Measurements from ENCODE around the gene TDRD7. TPM values are rescaled to one million over a fixed set of nuclear protein-coding genes. Genes with fewer than 3 reads are reported as not detected.

TDRD7 gene
- total RNA-seq, 1 donor: 5.4 TPM

DNA sequence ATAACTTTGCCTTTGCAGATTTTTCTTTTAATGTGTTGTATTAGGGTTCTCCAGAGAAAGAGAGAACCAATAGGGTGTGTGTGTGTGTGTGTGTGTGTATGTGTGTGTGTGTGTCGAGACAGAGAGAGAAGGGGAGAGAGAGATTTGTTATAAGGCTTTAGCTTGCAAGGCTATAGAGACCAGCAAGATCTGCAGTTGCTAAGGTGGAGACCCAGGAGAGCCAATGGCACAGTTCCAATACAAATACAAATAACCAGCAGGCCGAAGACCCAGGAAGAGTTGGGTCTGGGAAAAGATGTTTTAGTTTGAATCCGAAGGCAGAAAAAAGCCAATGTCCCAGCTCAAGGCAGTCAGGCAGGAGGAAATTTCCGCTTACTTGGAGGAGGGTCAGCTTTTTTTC lies 112.5 kb downstream of the TDRD7 start:
- DNase-seq (ENCODE audit: low read depth in 2 of 3, low spot score in 2 of 3): no peak

DNA sequence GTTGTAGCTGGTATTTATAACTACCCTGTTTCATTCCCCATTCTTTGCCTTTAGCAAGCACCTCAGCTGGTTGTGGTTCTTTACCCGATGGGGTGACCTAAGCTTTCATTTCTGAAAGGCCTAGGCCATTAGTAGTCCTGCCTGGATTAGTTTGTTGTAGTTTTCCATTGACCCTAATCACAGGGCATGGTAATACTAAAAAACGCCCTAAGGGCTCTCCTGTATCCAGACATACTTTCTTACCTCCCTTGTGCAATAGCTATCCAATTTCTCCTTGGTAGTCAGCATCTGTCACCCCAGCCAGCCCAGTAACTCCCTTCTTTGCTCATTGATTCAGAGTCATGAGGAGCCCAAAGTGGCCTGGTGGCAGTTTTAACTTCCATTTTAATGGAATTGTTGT lies 113.6 kb downstream of the TDRD7 start:
- DNase-seq (ENCODE audit: low read depth in 2 of 3, low spot score in 2 of 3): no peak

DNA sequence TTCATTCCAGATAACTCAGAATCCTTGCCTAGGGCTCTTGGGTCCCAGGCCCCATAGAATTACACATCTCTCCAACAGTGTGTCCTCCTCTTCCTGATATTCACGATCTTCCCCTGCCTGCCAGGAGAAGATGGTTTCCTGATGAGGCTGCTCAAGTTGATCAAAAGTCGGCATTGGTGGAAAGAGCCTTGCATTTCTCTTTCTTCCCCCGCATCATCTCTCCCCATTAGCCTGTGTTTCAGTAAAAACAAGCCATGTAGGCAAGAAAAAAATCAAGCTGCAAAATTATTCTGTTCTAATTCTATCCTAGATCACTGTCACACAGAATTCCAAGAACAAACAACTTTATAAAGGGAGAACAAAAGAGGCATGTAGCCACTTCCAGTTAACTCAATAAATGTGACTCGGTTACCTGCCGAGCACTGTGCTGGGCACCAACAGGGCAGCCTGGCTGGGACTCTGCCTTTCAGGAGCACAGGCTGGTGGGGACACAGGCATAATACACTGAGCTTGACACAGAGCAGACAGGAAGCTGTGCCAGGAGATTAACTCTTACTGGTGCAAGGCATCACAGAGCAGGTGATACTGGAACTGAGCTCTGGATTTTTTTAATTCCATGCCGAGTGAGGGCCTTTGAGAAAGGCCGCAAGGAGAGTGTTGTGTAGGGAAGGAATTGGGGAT lies 115.1 kb downstream of the TDRD7 start:
- no peak for DNase-seq (ENCODE audit: low read depth in 2 of 3, low spot score in 2 of 3)

DNA sequence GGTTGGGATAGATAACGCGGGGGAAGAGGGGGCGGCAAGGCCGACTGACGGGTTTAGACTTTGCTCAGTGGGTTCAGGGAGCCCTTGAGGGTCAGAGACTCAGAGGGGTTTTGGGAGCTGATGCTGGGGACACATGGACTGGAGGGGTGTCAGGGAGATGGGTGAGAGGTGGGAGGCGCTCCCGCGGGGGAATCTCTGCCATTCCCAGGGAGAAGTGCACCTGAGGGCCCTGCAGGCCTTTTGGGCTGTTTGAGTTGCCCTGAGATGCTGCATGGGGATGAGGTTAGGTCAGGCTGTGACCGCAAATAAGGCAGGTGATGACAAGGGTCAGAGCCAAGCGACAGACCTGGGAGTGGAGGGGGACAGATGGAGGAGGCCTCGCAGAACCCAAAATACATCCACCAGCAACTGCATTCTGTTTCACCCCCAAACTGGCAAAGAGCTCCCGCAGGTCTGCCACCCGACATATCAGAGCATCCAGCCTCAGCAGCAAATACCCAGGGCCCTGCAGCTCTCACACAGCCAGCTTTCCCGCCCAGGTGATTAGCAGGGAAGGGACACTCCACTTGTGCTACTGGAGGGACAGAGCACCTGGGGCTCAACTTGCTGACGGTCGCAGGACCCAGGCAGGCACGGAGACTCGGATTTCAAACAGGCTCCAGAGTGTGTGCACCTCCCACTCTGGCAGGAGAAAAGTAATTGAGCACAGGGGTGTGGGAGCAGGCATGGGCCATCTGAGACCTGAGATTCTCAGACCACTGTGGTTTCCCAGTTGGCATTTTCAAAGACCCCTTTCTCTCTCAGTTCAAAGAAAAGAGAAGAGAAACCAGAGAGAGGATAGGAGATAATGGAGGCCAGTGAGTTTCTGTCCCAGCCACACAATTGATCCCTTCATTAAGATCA lies 116.0 kb downstream of the TDRD7 start:
- DNase-seq (ENCODE audit: low read depth in 2 of 3, low spot score in 2 of 3): no peak

DNA sequence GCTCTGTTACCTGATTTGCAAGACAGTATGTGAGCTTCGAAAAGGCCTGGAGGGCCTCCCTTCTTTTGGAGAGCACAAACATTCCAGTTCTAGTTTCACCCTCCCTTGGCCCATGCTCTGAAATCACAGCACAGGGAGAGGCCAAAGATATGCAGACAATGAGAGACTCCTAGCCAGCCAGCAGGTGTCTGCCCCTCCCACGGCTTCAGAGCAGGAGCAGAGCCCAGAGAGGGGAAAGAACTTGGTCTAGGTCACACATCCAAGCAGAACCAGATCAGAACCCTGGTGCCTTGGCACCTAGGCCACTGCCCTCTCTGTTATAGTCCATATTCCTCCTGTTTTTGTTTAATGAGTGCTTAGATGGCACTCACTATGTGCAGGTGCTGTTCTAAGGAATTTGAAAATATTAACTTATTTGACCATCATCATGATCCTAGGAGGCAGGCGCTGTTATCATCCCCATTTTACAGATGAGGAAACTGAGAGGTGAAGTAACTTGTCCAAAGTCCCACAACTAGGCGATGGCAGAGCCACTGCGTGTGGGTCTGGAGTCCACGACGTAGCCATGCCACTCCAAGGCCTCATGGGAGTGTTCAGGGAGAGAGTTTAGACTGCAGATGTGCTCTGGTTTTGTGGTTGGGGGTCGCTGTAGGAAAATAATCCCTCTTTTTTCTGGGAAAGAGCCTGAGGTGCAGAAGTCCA lies 116.8 kb downstream of the TDRD7 start:
- no peak for DNase-seq (ENCODE audit: low read depth in 2 of 3, low spot score in 2 of 3)

DNA sequence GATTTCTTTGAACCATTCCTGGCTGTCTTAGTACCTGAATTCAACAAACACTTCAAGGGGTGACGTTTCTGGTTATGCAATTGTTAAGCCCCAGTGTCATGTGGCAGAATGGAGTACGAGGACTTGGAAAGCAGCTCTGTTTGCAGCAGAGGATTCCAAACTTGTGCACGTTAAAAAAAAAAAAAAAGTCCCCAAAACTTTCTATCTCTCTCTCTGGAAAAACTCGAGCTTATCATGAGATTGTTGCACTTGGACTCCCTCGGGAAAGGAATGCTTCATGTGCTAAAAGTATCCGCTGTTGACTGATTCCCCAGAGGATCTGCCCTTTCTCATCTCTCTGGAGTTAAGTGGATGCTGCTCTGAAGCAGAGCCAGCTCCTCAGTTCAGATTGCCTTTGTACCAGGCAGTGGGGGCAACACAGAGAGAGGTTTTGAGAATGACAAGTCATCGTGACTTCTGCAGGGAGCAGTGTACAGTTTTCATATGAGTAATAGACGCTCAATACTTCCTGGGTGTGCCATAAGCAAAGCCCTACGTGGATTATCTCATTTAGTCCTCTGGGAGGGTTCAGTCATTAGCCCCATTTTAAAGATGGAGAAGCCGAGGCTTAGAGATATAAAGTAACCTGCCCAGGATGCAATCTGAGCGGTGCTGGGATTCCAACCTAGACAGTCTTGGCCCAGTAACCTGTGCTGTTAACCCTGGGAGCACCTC lies 117.6 kb downstream of the TDRD7 start:
- no peak for DNase-seq (ENCODE audit: low read depth in 2 of 3, low spot score in 2 of 3)

DNA sequence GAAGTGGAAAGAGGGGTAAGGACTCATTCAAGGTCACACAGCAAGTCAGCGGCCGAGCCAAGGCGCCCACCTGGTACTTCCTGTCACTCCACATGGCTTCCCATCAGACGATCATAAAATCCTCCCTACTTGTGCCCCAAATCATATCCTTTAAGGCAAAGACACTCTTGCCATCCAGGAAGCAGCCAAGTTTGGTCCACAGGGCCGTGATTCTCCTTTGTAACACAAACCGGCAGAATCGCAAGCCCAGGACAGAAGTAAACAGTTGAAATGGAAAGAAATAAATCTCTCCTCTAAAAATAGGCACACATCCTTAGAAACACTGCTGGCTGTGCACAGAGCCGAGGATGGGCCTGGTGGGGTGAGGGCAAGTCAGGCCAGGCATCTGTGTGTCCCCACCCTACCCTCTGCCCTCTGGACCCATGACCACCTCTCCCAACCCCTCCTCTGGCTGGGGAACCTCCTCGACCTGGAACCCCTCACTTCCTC lies 120.0 kb downstream of the TDRD7 start:
- DNase-seq (ENCODE audit: low read depth in 2 of 3, low spot score in 2 of 3): no peak

DNA sequence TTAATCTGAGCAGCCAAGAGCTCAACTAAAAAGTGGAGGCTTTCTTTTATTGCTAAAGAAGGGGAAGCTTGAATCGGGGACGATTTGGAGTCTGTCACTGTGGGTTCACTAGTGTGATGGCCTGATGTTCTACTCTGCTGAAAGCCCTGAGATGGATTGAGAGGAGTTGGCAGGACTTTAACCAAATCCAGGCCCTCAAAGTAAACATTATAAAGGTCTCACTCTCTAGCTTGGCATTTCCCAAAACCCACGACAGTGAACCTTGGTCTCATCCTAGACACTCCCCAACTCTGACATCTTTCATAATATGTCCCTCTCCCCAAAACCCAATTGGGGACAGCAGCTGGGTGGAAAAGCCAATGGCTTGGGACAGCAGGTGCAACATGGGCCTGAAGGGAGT lies 122.3 kb downstream of the TDRD7 start:
- no peak for DNase-seq (ENCODE audit: low read depth in 2 of 3, low spot score in 2 of 3)

DNA sequence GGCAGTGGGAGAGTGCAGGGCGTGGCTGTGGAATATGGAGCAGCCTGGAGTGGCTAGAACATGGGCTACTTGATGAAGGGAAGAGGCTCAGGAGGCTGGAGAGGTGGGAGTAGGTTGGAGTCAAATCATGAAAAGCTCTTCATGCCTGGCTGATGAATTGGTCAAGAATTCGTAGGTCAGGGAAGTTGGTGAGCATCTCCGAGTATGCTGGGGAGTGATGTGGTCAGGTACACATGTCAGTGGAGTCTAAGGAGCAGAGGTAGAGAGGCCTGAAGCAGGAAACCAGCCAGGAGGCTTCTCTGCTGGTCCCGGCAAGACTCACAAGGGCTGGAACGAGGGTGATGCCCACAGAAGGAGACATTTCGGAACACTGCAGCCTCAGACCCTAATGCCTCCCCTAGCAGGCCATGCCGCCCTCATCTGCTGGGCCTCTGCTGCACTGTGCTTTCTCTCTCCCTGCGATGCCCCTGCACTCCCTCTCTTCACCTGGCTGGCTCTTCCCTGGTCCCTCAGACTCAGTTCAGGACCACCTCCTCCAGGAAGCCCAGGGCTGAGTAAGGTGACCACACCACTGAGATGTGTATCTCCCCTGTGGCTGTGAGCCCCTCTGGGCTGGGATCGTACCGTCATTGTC lies 123.2 kb downstream of the TDRD7 start:
- no peak for DNase-seq (ENCODE audit: low read depth in 2 of 3, low spot score in 2 of 3)

DNA sequence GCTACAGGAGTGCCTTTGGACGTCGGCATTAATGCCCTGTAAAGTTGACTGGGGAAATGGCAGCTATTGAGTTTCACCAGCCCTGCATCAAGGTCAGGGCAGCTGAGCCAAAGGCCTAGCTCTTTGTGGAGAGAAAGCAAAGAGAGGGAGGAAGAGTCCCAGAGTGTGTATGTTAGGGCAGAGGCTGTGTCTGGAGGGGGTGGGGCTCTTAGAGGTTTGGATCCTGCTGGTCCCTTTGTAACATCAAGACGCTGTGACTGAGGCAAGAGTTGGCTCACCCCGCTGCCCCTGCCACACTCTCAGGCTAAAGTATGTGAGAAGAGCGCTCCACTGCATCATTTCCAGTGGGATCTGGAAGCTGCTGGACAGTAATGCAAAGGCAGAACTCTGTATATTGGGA lies 123.9 kb downstream of the TDRD7 start:
- no peak for DNase-seq (ENCODE audit: low read depth in 2 of 3, low spot score in 2 of 3)

DNA sequence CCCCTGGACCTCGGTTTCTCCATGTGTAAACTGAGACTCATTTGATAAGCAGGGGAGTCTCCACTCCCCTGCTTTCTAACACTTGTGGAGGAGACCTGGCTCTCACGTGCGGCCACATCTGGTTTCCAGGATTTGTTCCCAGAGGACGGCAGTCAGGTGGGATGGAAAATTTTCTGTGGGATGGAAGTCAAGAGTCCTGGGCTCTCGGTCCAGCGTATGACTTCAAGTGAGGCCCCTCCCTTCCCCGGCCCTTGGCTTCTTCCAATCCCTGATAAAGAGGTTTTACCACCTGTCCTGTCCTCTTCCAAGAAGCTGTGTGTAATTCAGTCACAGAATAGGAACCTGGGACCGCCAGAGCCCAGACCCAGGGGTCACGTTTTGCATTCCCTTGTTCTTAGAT lies 124.6 kb downstream of the TDRD7 start:
- DNase-seq (ENCODE audit: low read depth in 2 of 3, low spot score in 2 of 3): no peak

DNA sequence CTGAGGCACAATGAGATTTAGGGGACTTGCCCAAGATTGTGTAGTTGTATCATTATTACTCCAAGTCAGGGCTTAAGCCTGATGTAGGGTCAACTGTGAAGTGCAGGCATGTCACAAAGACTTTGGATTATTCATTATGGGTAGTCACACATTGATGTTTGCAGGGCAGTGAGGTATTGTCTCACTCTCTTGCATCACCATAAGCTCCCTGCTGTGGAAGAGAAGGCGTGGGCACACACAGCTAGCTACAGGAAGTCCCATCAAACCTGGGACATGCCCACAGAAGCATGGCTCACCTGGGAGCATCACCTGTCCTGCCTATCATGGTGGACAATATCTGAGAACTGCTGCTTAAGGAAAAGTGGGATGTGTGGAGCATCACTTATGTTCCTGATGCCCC lies 131.7 kb downstream of the TDRD7 start:
- no peak for DNase-seq (ENCODE audit: low read depth in 2 of 3, low spot score in 2 of 3)

DNA sequence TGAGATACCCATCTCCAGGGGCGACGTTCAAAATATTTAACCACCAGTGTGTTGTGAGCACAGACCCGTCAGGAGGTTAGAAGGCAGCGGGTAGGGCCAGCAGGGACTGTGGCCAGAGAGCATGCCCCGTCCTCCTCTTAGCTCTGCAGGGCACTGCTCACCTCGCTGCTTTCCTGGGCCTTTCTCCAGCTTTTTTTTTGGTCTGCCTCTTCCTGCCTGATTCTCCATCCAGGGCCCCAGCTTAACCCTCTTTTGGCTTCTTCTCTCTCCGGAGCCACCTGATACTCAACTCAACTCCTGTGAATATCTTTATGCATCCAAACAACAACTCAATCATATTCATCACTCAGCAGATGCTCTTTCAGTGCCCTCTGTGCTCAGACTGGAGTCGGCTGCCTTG lies 133.6 kb downstream of the TDRD7 start:
- DNase-seq (ENCODE audit: low read depth in 2 of 3, low spot score in 2 of 3): no peak

Small RNA genes lying within 50 kb of the gene (small RNA-seq; reads per million reads assigned to genes)
- not detected for gene MIR1302-8

Other genes starting within 250 kb of the TDRD7 start
- gene CCDC180, start 104.4 kb upstream of the TDRD7 start, total RNA-seq: 4.0 TPM
- gene TMOD1, start 89.6 kb downstream of the TDRD7 start, total RNA-seq: 1.6 TPM
- 15.1 TPM for gene TSTD2, start 221.3 kb downstream of the TDRD7 start, total RNA-seq
- gene NCBP1, start 221.7 kb downstream of the TDRD7 start, total RNA-seq: 16.2 TPM